Suprapubic skin (tissue), 4 donors: Measurements from ENCODE around the gene KCNH5.

ENCODE experiments used
- POLR2A ChIP-seq, 2 donors: fragments of 450-650 bp; IDR thresholded peaks; one replicate each; pipeline ENCODE4 v1.6.1; 2017; ENCODE audit warnings: antibody characterized with exemption in 2 of 2, mild to moderate bottlenecking in 2 of 2, moderate library complexity in 2 of 2
- POLR2AphosphoS5 ChIP-seq, 3 donors: sonication (generic); formaldehyde crosslinking; IDR thresholded peaks; one replicate each; pipeline ENCODE4 v1.6.1; 2017; ENCODE audit warnings: antibody characterized with exemption in 3 of 3
- TF ChIP-seq, protein P1 (sequence below), 2 donors: fragments of 200-600 bp in 1 of 2; fragments of 450-650 bp in 1 of 2; sonication (generic) in 1 of 2; IDR thresholded peaks; one replicate each; pipeline ENCODE4 v1.5.1; 2016 to 2019; ENCODE audit warnings: antibody characterized with exemption in 2 of 2, mild to moderate bottlenecking in 1 of 2, moderate library complexity in 1 of 2

DNA sequence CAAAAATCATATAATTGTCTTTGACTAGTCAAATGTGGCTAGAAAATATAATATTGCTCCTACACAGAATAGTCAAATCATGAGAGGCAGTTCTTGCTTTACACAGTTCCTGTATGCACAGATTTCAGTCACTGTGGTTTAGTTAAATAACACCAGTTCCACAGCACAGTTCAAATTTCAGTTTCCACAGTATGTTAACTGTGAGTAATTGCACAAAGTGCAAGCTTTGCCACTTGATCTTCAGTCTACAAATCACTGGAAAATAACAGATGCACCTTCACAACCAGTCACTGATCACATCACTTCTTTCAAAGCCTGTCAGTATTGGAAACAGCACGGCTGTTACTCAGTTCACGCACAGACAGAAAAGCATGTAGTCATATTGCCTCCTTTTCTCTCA lies 38.7 kb downstream of the KCNH5 start:
- TF ChIP-seq, protein P1, sequence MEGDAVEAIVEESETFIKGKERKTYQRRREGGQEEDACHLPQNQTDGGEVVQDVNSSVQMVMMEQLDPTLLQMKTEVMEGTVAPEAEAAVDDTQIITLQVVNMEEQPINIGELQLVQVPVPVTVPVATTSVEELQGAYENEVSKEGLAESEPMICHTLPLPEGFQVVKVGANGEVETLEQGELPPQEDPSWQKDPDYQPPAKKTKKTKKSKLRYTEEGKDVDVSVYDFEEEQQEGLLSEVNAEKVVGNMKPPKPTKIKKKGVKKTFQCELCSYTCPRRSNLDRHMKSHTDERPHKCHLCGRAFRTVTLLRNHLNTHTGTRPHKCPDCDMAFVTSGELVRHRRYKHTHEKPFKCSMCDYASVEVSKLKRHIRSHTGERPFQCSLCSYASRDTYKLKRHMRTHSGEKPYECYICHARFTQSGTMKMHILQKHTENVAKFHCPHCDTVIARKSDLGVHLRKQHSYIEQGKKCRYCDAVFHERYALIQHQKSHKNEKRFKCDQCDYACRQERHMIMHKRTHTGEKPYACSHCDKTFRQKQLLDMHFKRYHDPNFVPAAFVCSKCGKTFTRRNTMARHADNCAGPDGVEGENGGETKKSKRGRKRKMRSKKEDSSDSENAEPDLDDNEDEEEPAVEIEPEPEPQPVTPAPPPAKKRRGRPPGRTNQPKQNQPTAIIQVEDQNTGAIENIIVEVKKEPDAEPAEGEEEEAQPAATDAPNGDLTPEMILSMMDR (IDR thresholded peaks at IDR 0.05), result no peak
- TF ChIP-seq POLR2A (IDR thresholded peaks at IDR 0.05) (no peak), POLR2AphosphoS5 (IDR thresholded peaks at IDR 0.05) (no peak)
